Loucy (cell line): Measurements from ENCODE around the gene KIRREL1.

ENCODE experiments used
- EZH2phosphoT487 ChIP-seq: fragments of 200-600 bp; IDR thresholded peaks from 2 replicates; pipeline ENCODE4 v1.6.1; 2018; ENCODE audit warnings: antibody characterized with exemption, mild to moderate bottlenecking, moderate library complexity, borderline replicate concordance
- TF ChIP-seq, protein P1 (sequence below): fragments of 200-600 bp; sonication (generic); conservative IDR thresholded peaks from 2 replicates; pipeline ENCODE4 v1.5.1; 2014; ENCODE audit warnings: mild to moderate bottlenecking, antibody characterized with exemption, low read length

DNA sequence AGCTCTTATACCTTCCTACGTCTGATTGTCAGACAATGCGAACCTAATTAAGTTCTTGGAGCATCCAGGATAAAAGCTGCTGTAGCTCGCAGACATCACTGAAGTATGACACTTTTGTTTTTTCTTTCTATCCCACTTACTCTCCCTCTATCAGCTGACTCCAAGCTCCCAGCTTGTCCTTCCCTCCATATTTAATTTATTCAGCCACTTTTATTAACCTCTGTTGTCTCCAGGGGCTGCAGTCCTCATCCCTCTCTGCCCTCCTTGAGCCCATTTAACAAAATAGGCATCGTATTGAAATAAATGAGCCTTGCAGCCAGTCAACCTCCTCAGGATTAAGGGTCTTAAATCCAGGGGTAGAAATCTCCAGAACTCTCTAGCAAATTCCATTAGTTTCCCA is 7.1 kb downstream of the KIRREL1 start:
- TF ChIP-seq, protein P1, sequence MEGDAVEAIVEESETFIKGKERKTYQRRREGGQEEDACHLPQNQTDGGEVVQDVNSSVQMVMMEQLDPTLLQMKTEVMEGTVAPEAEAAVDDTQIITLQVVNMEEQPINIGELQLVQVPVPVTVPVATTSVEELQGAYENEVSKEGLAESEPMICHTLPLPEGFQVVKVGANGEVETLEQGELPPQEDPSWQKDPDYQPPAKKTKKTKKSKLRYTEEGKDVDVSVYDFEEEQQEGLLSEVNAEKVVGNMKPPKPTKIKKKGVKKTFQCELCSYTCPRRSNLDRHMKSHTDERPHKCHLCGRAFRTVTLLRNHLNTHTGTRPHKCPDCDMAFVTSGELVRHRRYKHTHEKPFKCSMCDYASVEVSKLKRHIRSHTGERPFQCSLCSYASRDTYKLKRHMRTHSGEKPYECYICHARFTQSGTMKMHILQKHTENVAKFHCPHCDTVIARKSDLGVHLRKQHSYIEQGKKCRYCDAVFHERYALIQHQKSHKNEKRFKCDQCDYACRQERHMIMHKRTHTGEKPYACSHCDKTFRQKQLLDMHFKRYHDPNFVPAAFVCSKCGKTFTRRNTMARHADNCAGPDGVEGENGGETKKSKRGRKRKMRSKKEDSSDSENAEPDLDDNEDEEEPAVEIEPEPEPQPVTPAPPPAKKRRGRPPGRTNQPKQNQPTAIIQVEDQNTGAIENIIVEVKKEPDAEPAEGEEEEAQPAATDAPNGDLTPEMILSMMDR, result no peak
- TF ChIP-seq EZH2phosphoT487, result no peak
